ENCODE data around the gene ZFX.

DNA sequence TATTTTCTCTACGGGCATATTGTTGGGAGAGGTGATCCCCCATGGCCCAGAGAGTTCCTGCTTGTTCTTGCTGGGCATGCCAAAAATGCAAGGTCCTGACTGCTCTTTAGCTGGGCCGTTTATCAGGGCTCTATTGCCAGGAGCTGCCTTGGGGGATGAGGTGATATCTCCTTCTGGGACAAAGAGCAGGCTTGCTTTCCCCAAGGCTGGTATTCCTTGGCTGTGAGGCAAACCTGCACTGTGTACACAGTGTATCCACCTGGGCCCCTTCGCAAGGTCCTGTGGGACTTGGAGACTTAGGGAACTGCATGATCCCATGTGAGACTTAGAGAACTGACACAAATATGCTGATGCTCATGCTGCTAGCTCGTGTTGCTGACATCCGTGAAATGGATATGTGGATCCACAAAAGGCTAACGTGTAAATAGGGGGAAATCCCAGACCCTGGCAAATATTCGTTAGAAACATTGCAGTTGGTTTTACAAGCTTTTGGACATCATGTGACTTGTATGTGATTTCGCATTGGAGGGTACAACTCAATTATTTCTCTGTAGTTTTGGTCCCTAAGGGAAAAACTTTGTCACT is 24.4 kb upstream of the ZFX start:
- TF ChIP-seq, protein P1, sequence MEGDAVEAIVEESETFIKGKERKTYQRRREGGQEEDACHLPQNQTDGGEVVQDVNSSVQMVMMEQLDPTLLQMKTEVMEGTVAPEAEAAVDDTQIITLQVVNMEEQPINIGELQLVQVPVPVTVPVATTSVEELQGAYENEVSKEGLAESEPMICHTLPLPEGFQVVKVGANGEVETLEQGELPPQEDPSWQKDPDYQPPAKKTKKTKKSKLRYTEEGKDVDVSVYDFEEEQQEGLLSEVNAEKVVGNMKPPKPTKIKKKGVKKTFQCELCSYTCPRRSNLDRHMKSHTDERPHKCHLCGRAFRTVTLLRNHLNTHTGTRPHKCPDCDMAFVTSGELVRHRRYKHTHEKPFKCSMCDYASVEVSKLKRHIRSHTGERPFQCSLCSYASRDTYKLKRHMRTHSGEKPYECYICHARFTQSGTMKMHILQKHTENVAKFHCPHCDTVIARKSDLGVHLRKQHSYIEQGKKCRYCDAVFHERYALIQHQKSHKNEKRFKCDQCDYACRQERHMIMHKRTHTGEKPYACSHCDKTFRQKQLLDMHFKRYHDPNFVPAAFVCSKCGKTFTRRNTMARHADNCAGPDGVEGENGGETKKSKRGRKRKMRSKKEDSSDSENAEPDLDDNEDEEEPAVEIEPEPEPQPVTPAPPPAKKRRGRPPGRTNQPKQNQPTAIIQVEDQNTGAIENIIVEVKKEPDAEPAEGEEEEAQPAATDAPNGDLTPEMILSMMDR (conservative IDR thresholded peaks at IDR 0.05; ENCODE audit: low read depth, low read length) = no peak
- TF ChIP-seq EZH2 (IDR thresholded peaks at IDR 0.05; ENCODE audit: borderline replicate concordance, low read depth, low read length, poor library complexity, severe bottlenecking) = no peak
